HG02642 (cell line): Measurements from ENCODE around the gene NPIPA3.
A peak's percentile ranks its signal among the peaks of the same experiment; 100 is the strongest.
"Not testable (repeated sequence)": the region's sequence is repeated elsewhere in the genome, so short reads cannot be mapped to it uniquely, and the experiment has no call there.

Source experiments
- ATAC-seq: cut with Tn5 transposase; IDR thresholded peaks from one replicate; pipeline ENCODE4 v1.9.1; 2021; ENCODE audit warnings: mild to moderate bottlenecking; ENCODE audit not compliant: unreplicated experiment, poor library complexity

Gene NPIPA3

DNA sequence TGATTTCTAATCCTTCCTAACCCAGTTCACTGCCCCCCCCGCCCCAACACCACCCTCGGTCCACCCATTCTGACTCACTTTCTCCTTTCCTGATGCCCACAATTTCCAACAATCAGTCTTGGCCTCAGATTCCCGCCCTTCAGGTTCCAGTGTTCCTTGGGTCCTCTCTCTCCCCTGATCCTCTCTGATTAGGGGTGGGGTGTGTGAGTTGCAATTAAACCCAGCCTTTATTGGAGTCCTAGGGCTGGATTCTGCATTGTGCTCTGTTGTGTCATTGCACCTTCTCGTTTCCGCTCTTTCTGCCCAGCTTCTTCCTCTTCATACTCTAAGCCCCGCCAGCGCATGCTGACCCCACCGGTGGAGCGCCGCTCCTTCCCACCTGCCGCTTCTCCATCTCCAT, 38.6 kb downstream of the NPIPA3 start:
- not testable (repeated sequence) for ATAC-seq

DNA sequence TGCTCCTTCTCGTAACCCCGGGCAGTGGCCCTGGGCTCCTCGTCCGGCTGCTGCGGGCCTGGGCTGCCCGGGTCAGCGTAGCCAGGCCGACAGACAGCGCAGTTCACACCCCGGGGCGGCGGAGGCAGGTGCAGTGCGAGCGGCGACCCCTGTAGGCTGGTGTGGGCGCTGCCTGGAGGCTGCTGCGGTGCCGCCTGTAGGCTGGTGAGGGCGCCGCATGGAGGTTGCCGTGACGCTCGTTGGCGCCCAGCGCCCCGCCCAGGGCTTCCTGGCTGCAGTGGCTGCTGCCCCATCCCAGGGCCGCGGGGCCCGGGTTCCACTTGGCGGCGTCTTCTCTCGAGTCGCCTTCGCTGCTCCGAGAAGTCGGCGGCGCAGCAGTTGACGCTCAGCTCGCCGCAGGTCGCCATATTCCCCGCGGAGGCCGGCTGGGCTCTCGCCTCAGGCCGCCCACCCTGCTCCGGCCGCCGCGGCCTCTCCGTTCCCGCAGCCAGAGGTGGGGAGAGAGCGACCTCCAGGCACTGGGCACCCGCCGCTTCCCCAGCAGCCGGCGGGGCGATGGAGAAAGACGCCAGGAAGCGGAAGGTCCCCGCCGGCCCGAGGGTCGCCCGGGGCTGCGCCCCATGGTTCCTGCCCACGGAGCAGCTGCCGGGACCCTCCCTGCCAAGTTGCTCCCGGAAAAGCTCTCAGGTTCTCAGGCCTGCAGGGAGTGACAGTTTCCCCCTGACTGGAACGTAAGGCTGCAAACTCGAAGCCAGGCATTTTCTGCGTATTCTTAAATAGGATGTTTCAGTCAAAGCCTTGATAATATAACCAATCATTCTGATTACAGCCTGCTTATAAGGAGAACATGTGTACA, 39.3 kb downstream of the NPIPA3 start, which contains the start of gene NPIPA2:
TSS of gene NPIPA2 (plus strand) at position 261 of the 856 bp plus-strand sequence. CDS start 5,533 bp downstream, outside the sequence.
- peak; percentile 99 for ATAC-seq

DNA sequence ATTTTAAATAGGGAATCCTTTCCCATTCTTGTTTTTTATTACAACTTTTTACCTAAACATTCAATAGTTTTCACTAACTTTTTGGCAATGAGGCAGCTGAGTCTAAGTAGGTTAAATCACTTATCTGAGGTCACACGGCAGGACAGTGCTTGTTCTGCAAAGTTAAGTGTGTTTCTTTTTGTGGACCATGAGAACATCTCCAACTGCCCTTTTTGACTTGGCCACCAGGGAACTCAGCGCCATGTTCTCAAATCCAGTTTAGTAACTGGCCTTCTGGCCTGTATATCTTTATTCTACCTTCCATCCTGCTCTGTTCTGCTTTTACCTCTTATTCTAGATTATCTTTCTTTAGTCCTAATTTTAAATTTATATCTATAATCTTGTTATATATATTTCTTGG, 70.4 kb downstream of the NPIPA3 start:
- ATAC-seq: not testable (repeated sequence)

DNA sequence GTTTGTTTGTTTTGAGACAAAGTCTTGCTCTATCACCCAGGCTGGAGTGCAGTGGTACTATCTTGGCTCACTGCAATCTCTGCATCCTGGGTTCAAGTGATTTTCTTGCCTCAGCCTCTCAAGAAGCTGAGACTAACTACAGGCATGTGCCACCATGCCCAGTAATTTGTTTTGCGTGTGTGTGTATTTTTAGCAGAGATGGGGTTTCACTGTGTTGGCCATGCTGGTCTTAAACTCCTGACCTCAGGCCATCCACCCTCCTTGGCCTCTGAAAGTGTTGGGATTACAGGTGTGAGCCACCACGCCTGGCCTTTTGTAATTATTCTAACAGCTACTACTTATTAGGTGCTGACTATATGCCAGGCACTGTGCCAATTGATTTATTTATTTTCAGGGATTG, 72.4 kb downstream of the NPIPA3 start:
- ATAC-seq: not testable (repeated sequence)
